SH-SY5Y (cell line): ENCODE results near the gene HOXA9.

Experiments used
- GATA2 ChIP-seq: IDR thresholded peaks from 2 replicates; pipeline ENCODE4 v1.6.1; 2011; ENCODE audit warnings: mild to moderate bottlenecking, low read depth, low read length
- GATA3 ChIP-seq: IDR thresholded peaks from 2 replicates; pipeline ENCODE4 v1.6.1; 2011; ENCODE audit warnings: low read depth, mild to moderate bottlenecking, low read length, moderate library complexity

DNA sequence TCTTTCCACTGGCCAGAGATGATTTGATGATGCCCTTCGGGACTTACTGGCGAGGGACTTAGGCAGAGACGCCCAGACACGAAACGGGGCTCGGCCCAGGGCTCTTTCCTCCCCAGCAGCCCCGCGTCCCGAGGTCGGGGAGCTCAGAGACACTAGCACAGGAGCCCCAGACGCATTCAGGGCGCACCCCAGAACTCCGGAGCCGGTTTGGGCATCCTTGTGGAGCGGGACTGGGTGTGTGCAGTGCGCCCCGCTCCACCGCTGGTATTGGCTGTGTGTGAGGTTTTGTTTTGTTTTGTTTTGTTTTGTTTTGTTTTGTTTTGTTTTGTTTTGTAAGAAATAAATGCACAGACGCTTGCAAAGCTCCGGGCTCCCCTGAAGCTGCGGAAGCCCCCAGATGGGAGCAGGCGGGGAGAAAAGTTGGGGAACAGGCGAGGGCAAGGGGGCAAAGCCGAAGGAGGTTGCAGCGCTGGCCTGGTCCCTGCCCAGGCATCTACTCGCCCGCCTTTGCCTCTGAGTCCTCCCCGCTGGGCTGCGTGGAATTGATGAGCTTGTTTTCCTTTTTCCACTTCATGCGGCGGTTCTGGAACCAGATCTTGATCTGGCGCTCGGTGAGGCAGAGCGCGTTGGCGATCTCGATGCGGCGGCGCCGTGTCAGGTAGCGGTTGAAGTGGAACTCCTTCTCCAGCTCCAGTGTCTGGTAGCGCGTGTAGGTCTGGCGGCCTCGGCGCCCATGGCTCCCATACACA, 20.0 kb downstream of the HOXA9 start:
- TF ChIP-seq GATA3 (no peak), GATA2 (no peak)
